HepG2 (cell line): ENCODE data around the gene MVP. TPM values are rescaled to one million over a fixed set of nuclear protein-coding genes. Genes with fewer than 3 reads are reported as not detected.
A peak's percentile ranks its signal among the peaks of the same experiment; 100 is the strongest.
"Not testable (repeated sequence)": the region's sequence is repeated elsewhere in the genome, so short reads cannot be mapped to it uniquely, and the experiment has no call there.

Experiments
- ATAC-seq: fragments of 200-7000 bp; cut with Tn5 transposase; 3 replicates; pipeline ENCODE4 v1.9.1; 2020; ENCODE audit warnings: mild to moderate bottlenecking, moderate library complexity
- BruUV-seq: library from RNA; stranded (reverse); fragments of 400-500 nt; replicated peaks from 2 replicates; lab custom pipeline; 2021; lab: Mats Ljungman, UMichigan
- CTCF ChIA-PET: fragments of 300-600 bp; formaldehyde crosslinking; extraction: SDS; loops from one replicate; lab custom pipeline; 2021; ENCODE audit warnings: low total read pairs, inconsistent platforms, low intra/inter-chr PET ratio; lab: Yijun Ruan, JAX
- POLR2A ChIA-PET: fragments of 350-600 bp; sonication (Branson Sonifier 250); formaldehyde crosslinking; loops from one replicate; lab custom pipeline; 2020; ENCODE audit warnings: antibody characterized with exemption, inconsistent platforms; lab: Yijun Ruan, JAX
- DNase-seq: peaks from one replicate; pipeline ENCODE4 v3.0.0-alpha.2; 2015; ENCODE audit warnings: low spot score
- FAIRE-seq: peaks from 3 replicates; lab custom pipeline; 2011; peaks lifted over from hg19 to GRCh38; lab: Jason Lieb, UNC
- H2AFZ ChIP-seq: one replicate; pipeline ENCODE4 v1.6.1; 2011; ENCODE audit warnings: low read length, inconsistent platforms
- H3K27ac ChIP-seq: fragments of 300-600 bp; 3 replicates; pipeline ENCODE4 v1.8.0; 2011; ENCODE audit warnings: mixed run types, mild to moderate bottlenecking, mixed read lengths, low read length, inconsistent platforms; ENCODE audit not compliant: insufficient read depth; ENCODE audit errors: extremely low read length
- H3K27me3 ChIP-seq, 2 experiments: fragments of 200-600 bp in 1 of 2; 2 replicates in 1 of 2; 3 replicates in 1 of 2; pipeline versions ENCODE4 v1.6.0 to v1.8.0; 2011; ENCODE audit warnings: low read length in 2 of 2, mild to moderate bottlenecking in 2 of 2, moderate library complexity in 2 of 2, inconsistent platforms in 1 of 2; ENCODE audit not compliant: insufficient read depth in 2 of 2, control insufficient read depth in 1 of 2
- H3K36me3 ChIP-seq, 2 experiments: fragments of 200-600 bp in 1 of 2; replicated peaks in 1 of 2; 2 replicates in 1 of 2; 3 replicates in 1 of 2; pipeline versions ENCODE4 v1.5.1 to v1.8.0; 2011; ENCODE audit warnings: low read length in 2 of 2, inconsistent platforms in 1 of 2; ENCODE audit not compliant: insufficient read depth in 2 of 2, control insufficient read depth in 1 of 2
- H3K4me1 ChIP-seq: 2 replicates; pipeline ENCODE4 v1.5.1; 2012; ENCODE audit warnings: low read length, inconsistent platforms; ENCODE audit not compliant: insufficient read depth
- H3K4me2 ChIP-seq: 2 replicates; pipeline ENCODE4 v1.6.0; 2011; ENCODE audit warnings: low read depth, low read length, inconsistent platforms
- H3K4me3 ChIP-seq, 3 experiments: fragments of 200-600 bp in 1 of 3; sonication (generic), shearing (Covaris generic) in 1 of 3; replicated peaks in 1 of 3; 2 replicates each; pipeline ENCODE4 v1.5.1; 2011 to 2016; ENCODE audit warnings: low read length in 3 of 3, inconsistent platforms in 2 of 3, low read depth in 2 of 3, mild to moderate bottlenecking in 2 of 3, control low read depth in 1 of 3, mixed read lengths in 1 of 3; ENCODE audit not compliant: insufficient read depth in 1 of 3
- H3K79me2 ChIP-seq: one replicate; pipeline ENCODE4 v1.6.1; 2011; ENCODE audit warnings: low read length, inconsistent platforms; ENCODE audit not compliant: insufficient read depth
- H3K9ac ChIP-seq: 2 replicates; pipeline ENCODE4 v1.6.0; 2011; ENCODE audit warnings: mild to moderate bottlenecking, low read depth, low read length, inconsistent platforms; ENCODE audit not compliant: insufficient read depth
- H3K9me3 ChIP-seq: 2 replicates; pipeline ENCODE4 v1.5.1; 2012; ENCODE audit warnings: mild to moderate bottlenecking, low read length
- H4K20me1 ChIP-seq: 2 replicates; pipeline ENCODE4 v1.6.0; 2011; ENCODE audit warnings: inconsistent platforms, mild to moderate bottlenecking, low read length, moderate library complexity; ENCODE audit not compliant: insufficient read depth
- EHMT2 ChIP-seq: fragments of 200-600 bp; sonication (generic); IDR thresholded peaks from 2 replicates; pipeline ENCODE4 v1.7.0; 2017; ENCODE audit warnings: antibody characterized with exemption, low read depth, low read length, borderline replicate concordance
- JUND ChIP-seq: sonication (generic); formaldehyde crosslinking; IDR thresholded peaks from 2 replicates; pipeline ENCODE4 v1.8.0; 2022; ENCODE audit warnings: mild to moderate bottlenecking, missing genetic modification reagents
- KDM2A ChIP-seq: sonication (generic); formaldehyde crosslinking; IDR thresholded peaks from 2 replicates; pipeline ENCODE4 v1.4.0; 2020; ENCODE audit warnings: low read depth, missing genetic modification reagents, borderline replicate concordance
- NBN ChIP-seq: fragments of 450-650 bp; conservative IDR thresholded peaks from 2 replicates; pipeline ENCODE4 v1.6.1; 2017
- RBFOX2 ChIP-seq: fragments of 200-400 bp; formaldehyde crosslinking; IDR thresholded peaks from 2 replicates; pipeline ENCODE4 v1.6.1; 2017; ENCODE audit warnings: low read depth, mild to moderate bottlenecking, low read length
- SIX1 ChIP-seq: sonication (generic); formaldehyde crosslinking; IDR thresholded peaks from 2 replicates; pipeline ENCODE4 v1.4.0; 2020; ENCODE audit warnings: missing genetic modification reagents, borderline replicate concordance
- SP5 ChIP-seq: IDR thresholded peaks from 2 replicates; pipeline ENCODE4 v1.6.1; 2016; ENCODE audit warnings: low read depth, borderline replicate concordance
- SSRP1 ChIP-seq: IDR thresholded peaks from 2 replicates; pipeline ENCODE4 v1.6.1; 2016; ENCODE audit warnings: control low read depth
- ZMYM3 ChIP-seq: sonication (generic); formaldehyde crosslinking; IDR thresholded peaks from 2 replicates; pipeline ENCODE4 v1.5.1; 2020; ENCODE audit warnings: mild to moderate bottlenecking, missing genetic modification reagents
- ZNF121 ChIP-seq: sonication (generic); formaldehyde crosslinking; IDR thresholded peaks from 2 replicates; pipeline ENCODE4 v1.5.0; 2020; ENCODE audit warnings: mild to moderate bottlenecking, missing genetic modification reagents
- ZNF720 ChIP-seq: sonication (generic); formaldehyde crosslinking; IDR thresholded peaks from 2 replicates; pipeline ENCODE4 v1.4.0; 2020; ENCODE audit warnings: missing genetic modification reagents
- WGBS: methylation state at CpG from one replicate; pipeline ENCODE4 v1.1.6; 2017; ENCODE audit warnings: low lambda C conversion rate; 5-methylcytosine and 5-hydroxymethylcytosine counted together
- in situ Hi-C: cut with HindIII; loops from 2 replicates; pipeline ENCODE4 v1.10.0; 2017; ENCODE audit warnings: low pct_unique_long_range_greater_than_20kb; ENCODE audit not compliant: extremely low pct_ligation_motif_present
- intact Hi-C: fragments of 100-400 bp; cut with micrococcal nuclease; formaldehyde crosslinking; loops from one replicate; pipeline ENCODE4 v1.10.0; 2022; ENCODE audit not compliant: unreplicated experiment
- polyA plus RNA-seq, 8 experiments: library from polyadenylated mRNA; depleted of rRNA in 3 of 8; stranded (reverse) in 7 of 8; unstranded in 1 of 8; fragments of >200 nt; fragmentation: Illumina TruSeq in 4 of 8; extraction: Trizol in 4 of 8; gene quantifications; 2 replicates each; pipeline versions ENCODE4 v1.2.1 to v1.2.3, GENCODE V29; 2011 to 2016; ENCODE audit warnings: low read depth in 4 of 8, missing spikeins in 1 of 8, mixed read lengths in 1 of 8; ENCODE audit not compliant: insufficient read depth in 1 of 8
- total RNA-seq, 5 experiments: library from RNA; depleted of rRNA; stranded (reverse); fragments of >200 nt; fragmentation: Illumina TruSeq; extraction: Trizol; gene quantifications; 2 replicates each; pipeline ENCODE4 v1.2.3, GENCODE V29; 2016; ENCODE audit warnings: low read depth in 1 of 5
- TF ChIP-seq, protein P1 (sequence below): sonication (generic); formaldehyde crosslinking; IDR thresholded peaks from 2 replicates; pipeline ENCODE4 v1.4.0; 2020; ENCODE audit warnings: missing genetic modification reagents
- TF ChIP-seq, protein P2 (sequence below), 2 experiments: IDR thresholded peaks; 2 replicates each; pipeline ENCODE4 v1.6.1; 2011 to 2012; ENCODE audit warnings: low read length in 2 of 2, borderline replicate concordance in 1 of 2, low read depth in 1 of 2, mild to moderate bottlenecking in 1 of 2, moderate library complexity in 1 of 2

MVP gene
- total and polyA plus RNA-seq, 2 of the 13 experiments (the other 11 are each of a cell fraction or from before 2014, with no cell fraction given), result 22.9 to 43.5 TPM

DNA sequence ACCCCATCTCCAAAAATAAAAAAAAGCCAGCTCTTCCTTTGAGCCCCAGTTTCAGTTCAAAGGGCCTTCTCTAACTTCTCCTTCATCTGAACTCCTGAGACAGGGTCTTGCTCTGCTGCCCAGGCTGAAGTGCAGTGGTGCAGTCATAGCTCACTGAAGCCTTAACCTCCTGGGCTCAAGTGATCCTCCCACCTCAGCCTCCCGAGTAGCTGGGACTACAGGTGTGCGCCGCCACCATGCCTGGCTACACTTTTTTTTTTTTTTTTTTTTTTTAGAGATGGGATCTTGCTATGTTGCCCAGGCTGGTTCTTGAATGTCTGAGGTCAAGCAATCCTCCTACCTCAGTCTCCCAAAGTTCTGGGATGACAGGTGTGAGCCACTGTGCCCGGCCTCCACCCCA lies 13.0 kb downstream of the MVP start:
- DNase-seq, H3K4me2 ChIP-seq, FAIRE-seq, ATAC-seq, in situ Hi-C loops, CTCF ChIA-PET, H4K20me1 ChIP-seq, H3K27ac ChIP-seq, H3K79me2 ChIP-seq, H3K27me3 ChIP-seq, BruUV-seq, H3K9me3 ChIP-seq, H3K9ac ChIP-seq, H3K4me3 ChIP-seq, H2AFZ ChIP-seq, intact Hi-C loops: not testable (repeated sequence)
- WGBS, result 96% methylated on average over 4 of the region's 4 CpGs
- peak; percentile 82 for TF ChIP-seq ZNF121 (CRISPR knock-in tag)
- POLR2A ChIA-PET, result interaction anchor here (0.7 to 1.5 kb wide), 2 partner anchors 11 to 16 kb away, joined by 3 to 4 read pairs; no protein-coding TSS in a partner anchor
- H3K36me3 ChIP-seq, result peaks cover 5 to 13% of the 10 kb centered on the region in 2 experiments; a peak in 4 of 5 replicates
- H3K4me1 ChIP-seq, result peaks cover 24% of the 10 kb centered on the region

DNA sequence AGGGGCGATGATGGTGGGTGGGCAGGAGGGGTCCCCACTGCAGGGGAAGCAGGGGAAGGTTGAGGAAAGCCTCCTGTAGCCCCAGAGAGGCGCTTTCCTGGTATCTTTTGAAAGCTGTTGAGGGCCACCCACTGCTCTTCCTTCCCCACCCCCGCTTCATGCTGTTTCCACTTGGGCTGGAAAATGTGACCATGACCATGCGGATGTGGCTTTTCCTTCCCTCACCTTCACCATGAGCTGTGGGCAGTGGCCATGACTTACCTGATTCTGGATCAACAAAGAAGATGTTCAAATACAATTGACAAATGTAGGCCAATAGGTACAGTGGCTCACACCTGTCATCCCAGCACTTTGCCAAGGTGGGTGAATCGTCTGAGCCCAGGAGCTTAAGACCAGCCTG lies 13.8 kb downstream of the MVP start:
- 96% methylated on average over 5 of the region's 5 CpGs for WGBS
- TF ChIP-seq KDM2A (no peak), SP5 (CRISPR knock-in tag) (no peak), NBN (no peak), SIX1 (CRISPR knock-in tag) (no peak), RBFOX2 (no peak), EHMT2 (no peak), SSRP1 (CRISPR knock-in tag) (no peak), JUND (CRISPR knock-in tag) (no peak), ZMYM3 (CRISPR knock-in tag) (no peak), ZNF720 (no peak)
- TF ChIP-seq, protein P1, sequence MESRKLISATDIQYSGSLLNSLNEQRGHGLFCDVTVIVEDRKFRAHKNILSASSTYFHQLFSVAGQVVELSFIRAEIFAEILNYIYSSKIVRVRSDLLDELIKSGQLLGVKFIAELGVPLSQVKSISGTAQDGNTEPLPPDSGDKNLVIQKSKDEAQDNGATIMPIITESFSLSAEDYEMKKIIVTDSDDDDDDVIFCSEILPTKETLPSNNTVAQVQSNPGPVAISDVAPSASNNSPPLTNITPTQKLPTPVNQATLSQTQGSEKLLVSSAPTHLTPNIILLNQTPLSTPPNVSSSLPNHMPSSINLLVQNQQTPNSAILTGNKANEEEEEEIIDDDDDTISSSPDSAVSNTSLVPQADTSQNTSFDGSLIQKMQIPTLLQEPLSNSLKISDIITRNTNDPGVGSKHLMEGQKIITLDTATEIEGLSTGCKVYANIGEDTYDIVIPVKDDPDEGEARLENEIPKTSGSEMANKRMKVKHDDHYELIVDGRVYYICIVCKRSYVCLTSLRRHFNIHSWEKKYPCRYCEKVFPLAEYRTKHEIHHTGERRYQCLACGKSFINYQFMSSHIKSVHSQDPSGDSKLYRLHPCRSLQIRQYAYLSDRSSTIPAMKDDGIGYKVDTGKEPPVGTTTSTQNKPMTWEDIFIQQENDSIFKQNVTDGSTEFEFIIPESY (CRISPR knock-in tag), result no peak
- TF ChIP-seq, protein P2, sequence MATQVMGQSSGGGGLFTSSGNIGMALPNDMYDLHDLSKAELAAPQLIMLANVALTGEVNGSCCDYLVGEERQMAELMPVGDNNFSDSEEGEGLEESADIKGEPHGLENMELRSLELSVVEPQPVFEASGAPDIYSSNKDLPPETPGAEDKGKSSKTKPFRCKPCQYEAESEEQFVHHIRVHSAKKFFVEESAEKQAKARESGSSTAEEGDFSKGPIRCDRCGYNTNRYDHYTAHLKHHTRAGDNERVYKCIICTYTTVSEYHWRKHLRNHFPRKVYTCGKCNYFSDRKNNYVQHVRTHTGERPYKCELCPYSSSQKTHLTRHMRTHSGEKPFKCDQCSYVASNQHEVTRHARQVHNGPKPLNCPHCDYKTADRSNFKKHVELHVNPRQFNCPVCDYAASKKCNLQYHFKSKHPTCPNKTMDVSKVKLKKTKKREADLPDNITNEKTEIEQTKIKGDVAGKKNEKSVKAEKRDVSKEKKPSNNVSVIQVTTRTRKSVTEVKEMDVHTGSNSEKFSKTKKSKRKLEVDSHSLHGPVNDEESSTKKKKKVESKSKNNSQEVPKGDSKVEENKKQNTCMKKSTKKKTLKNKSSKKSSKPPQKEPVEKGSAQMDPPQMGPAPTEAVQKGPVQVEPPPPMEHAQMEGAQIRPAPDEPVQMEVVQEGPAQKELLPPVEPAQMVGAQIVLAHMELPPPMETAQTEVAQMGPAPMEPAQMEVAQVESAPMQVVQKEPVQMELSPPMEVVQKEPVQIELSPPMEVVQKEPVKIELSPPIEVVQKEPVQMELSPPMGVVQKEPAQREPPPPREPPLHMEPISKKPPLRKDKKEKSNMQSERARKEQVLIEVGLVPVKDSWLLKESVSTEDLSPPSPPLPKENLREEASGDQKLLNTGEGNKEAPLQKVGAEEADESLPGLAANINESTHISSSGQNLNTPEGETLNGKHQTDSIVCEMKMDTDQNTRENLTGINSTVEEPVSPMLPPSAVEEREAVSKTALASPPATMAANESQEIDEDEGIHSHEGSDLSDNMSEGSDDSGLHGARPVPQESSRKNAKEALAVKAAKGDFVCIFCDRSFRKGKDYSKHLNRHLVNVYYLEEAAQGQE (IDR thresholded peaks at IDR 0.05; ENCODE audit: borderline replicate concordance in 1 of 2, low read depth in 1 of 2, low read length in 2 of 2), result no peak
- TF ChIP-seq, all 625 proteins: peak for 0
- Histone ChIP-seq H3K9ac (no peak overlapping the region), H4K20me1 (no peaks in the 10 kb centered on the region), H3K36me3 (peaks cover 5 to 13% of the 10 kb centered on the region in 2 experiments; a peak in 4 of 5 replicates), H3K4me1 (peaks cover 16% of the 10 kb centered on the region), H2AFZ (no peak overlapping the region), H3K79me2 (no peaks in the 10 kb centered on the region), H3K27me3 (no peaks in the 10 kb centered on the region), H3K27ac (no peak overlapping the region), H3K4me2 (no peak overlapping the region), H3K4me3 (no peak overlapping the region), H3K9me3 (no peaks in the 10 kb centered on the region)
- ATAC-seq, result no peak
- intact Hi-C loops (no loop called here), in situ Hi-C loops (no loop called here)
- DNase-seq, result no peak
- FAIRE-seq, result no peak
- ChIA-PET POLR2A (interaction anchor here (1.2 to 1.4 kb wide), 3 partner anchors 17 to 28 kb away, joined by 3 to 8 read pairs (median 5); partner anchors contain the start of genes MAZ and PAGR1), CTCF (no interaction called here)
- no TSS peak for BruUV-seq
